HG02678 (cell line): ENCODE results near the gene RAB3IP.
"Not testable (repeated sequence)": the region's sequence is repeated elsewhere in the genome, so short reads cannot be mapped to it uniquely, and the experiment has no call there.

Experiments
- ATAC-seq: cut with Tn5 transposase; IDR thresholded peaks from one replicate; pipeline ENCODE4 v1.9.1; 2021; ENCODE audit warnings: mild to moderate bottlenecking, moderate library complexity; ENCODE audit not compliant: unreplicated experiment

The RAB3IP gene

GRCh38 chr12:69834147-69834546, 95.5 kb downstream of the RAB3IP start:
- no peak for ATAC-seq

DNA sequence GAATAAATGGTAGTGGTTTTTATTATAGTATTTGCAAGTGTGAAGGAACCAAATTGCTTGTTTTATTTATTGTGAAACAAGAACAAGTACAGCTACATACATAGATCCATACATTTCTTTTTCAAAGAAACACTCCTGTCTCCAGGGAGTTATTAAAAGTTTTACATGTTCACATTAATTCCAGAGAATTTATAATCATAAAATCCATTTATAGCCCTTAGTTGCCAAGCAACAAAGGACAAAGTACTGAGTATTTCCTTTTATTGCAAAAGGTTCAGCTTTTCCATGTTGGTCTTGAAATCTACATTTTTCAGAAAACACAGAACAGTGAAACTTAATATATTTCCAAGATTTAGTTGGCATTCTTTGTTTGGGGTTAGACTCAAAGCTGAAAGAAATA, 95.9 kb downstream of the RAB3IP start:
- ATAC-seq: no peak

GRCh38 chr12:69835081-69835480, 96.4 kb downstream of the RAB3IP start:
- ATAC-seq: no peak

- no peak for ATAC-seq
These were observed 97.4 kb downstream of the RAB3IP start for GRCh38 chr12:69836015-69836414.

DNA sequence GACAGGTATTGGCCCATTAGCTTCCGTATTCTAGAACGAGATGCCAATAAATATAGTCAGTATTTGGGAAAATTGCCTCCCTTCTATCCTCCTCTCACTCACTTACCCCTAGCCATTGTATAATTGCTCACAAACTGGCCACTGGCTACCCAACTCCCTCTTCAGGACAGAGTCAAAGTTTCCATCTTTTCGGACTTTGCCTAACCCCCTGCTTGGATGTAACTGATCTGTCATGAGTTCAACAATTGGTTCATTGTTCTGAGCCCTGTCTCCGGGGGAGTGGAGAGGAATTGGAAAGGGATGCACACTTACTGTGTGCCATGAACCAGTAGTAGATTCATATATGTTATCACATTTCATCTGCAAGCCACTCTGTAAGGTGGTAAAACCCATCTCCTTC, 98.5 kb downstream of the RAB3IP start:
- ATAC-seq: no peak

DNA sequence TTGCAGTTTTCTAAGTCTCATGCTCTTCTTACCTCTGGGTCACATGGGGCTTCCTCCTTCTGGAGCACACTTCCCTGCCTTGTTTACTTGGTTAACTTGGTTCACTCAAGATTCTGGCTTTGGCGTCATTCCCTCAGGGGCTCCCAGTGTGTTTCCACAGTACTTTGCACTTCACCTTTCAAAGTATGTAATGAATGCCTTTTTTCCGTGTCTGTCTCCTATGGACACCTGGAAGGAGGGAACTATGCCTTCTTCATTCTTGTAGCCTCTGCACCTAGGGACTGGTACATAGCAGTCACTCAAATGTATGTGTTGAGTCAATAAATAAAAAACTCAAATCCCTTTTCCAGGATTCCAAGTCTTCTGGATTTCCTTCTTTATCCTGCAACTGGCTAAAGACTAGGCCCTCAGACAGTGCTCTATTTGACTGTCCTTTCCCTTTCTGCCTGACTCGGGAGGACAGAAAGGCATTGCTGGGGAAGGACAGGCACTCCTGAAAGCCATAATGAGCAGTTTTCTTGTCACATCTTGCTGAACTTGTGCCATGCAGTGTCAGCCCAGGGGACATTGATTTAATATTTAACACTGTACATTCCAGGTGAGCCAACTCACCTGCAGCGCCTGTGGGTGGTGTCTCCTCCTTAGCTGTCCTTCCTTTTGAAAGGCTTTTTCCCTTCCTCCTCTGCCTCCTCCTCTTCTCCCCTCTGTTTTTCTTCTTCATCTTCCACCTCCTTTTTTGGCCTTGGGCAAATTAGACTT, 99.2 kb downstream of the RAB3IP start:
- no peak for ATAC-seq

GRCh38 chr12:69840727-69841126, 102.1 kb downstream of the RAB3IP start:
- ATAC-seq: no peak

DNA sequence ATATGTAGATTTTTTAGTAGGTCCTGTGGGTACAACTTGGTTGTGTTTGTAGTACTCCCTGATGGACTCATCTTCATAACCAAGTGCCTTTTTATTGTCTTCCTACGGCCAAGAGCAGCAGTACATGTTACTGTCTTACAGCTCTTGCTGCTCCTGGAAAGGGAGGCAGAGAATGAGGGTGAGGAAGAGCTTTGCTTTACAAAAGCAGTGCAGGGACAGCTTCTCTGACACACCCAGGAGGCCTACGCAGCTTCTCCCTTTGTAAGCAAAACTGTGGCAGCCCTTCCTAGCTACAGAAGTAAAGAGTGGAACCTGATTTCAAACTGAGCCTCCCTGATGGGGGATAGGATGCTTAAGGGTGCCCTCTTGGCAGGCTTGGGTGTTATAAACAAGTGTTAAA, 104.9 kb downstream of the RAB3IP start:
- ATAC-seq: no peak

DNA sequence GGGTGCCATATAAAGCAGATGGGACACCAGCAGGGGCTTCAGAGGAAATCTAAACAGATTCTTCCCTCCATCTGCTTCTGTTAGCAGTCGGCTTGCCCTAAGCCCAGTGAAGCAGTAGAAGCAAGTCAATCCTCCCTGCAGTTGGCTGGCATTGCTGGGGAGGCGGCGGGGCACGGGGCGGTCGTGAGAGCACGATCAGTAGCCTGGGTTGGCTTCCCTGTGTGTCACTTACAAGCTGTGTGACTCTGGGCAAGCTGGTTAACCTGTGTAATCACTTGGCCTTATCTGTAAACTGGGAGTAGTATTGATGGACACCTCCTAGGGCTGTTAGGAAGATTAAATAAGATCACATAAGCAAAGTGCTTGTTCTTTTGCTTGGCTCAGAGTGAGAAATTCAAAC, 105.8 kb downstream of the RAB3IP start:
- no peak for ATAC-seq

GRCh38 chr12:69844836-69845235, 106.2 kb downstream of the RAB3IP start:
- ATAC-seq: no peak

- no peak for ATAC-seq
These were observed 108.3 kb downstream of the RAB3IP start for GRCh38 chr12:69846976-69847375.

DNA sequence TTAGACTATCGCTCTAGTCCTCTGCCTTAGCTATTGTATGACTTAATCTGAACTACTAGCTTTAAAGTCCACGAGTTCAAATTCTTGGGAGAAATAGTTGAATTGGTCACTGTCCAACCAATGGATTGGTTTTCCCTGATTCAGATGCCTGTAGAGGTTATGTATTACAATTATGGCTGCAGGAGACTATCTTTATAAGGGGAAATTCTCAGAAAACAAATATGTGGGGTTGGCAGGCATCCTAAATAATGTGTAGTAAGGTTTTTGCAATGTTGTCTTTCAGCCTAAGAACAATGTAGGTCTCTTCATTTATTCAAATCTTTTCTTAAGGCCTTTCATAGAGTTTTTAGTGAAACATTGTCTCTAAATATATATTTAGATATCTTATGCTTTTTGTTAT, 113.3 kb downstream of the RAB3IP start:
- ATAC-seq: no peak

GRCh38 chr12:69853176-69853961, 114.7 kb downstream of the RAB3IP start:
- not testable (repeated sequence) for ATAC-seq

DNA sequence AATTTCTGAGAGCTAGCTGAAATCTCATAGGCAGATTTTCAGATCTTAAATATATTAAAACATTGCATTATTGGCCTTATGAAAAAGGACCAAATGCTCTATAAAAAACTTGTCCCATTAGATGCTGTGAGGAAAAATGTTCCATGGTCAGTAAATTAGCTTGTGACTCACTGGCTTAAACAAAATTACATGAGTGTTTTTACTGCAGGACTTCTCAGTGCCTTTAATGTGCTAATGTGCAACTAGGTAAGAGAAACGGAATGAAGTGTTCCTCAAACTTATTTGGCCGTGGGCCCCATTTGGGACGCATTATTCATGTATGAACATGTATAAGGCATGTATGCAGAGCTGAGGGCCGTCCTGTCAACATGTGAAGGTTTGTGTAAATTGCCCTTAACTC, 128.0 kb downstream of the RAB3IP start:
- no peak for ATAC-seq

- no peak for ATAC-seq
These were observed 130.0 kb downstream of the RAB3IP start for GRCh38 chr12:69868695-69869094.

DNA sequence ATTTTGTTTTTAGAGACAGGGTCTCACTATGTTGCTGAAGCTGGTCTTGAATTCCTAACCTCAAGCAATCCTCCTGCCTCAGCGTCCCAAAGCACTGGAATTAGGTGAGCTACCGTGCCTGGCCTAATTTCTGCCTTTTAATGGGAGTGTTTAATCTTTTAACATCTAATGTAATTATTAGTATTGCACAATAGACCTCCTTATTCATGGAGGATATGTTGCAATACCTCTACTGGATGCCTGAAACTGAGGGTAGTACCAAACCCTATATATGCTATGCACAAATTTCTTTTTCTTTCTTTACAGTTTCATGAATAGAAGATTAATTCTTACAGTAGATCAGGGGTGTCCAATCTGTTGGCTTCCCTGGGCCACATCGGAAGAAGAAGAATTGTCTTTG, 134.1 kb downstream of the RAB3IP start:
- no peak for ATAC-seq
